ENCODE data around the gene LRRC10.

GRCh38 chr12:69651922-69652321 is 41.2 kb upstream of the LRRC10 start:
- TF ChIP-seq RAD21 (conservative IDR thresholded peaks at IDR 0.05) (no peak), CTCF (IDR thresholded peaks at IDR 0.05; ENCODE audit: poor library complexity, severe bottlenecking) (no peak), POLR2AphosphoS5 (IDR thresholded peaks at IDR 0.05) (no peak), REST (IDR thresholded peaks at IDR 0.05; ENCODE audit: borderline replicate concordance) (no peak), TAF1 (IDR thresholded peaks at IDR 0.05; ENCODE audit: low read depth) (no peak), EZH2 (IDR thresholded peaks at IDR 0.05; ENCODE audit: borderline replicate concordance, insufficient read depth, low read length, poor library complexity, severe bottlenecking) (no peak), EP300 (conservative IDR thresholded peaks at IDR 0.05; ENCODE audit: poor library complexity, severe bottlenecking) (no peak), MXI1 (conservative IDR thresholded peaks at IDR 0.05; ENCODE audit: poor library complexity, severe bottlenecking) (no peak), SMC3 (conservative IDR thresholded peaks at IDR 0.05; ENCODE audit: poor library complexity) (no peak)
